Skeletal muscle tissue (tissue), 4 donors: ENCODE results near the gene GUCY2D. TPM values are rescaled to one million over a fixed set of nuclear protein-coding genes. Genes with fewer than 3 reads are reported as not detected.
"Not testable (repeated sequence)": the region's sequence is repeated elsewhere in the genome, so short reads cannot be mapped to it uniquely, and the experiment has no call there.

Experiments used
- H3K27ac ChIP-seq: one replicate; pipeline ENCODE4 v1.7.0; 2013; ENCODE audit warnings: mild to moderate bottlenecking, low read depth, low read length, inconsistent platforms
- H3K27me3 ChIP-seq, 3 donors: one replicate each; pipeline ENCODE4 v1.7.0; 2013; ENCODE audit warnings: low read length in 3 of 3; ENCODE audit not compliant: control insufficient read depth in 3 of 3, insufficient read depth in 3 of 3
- H3K36me3 ChIP-seq, 3 donors: one replicate each; pipeline ENCODE4 v1.7.0; 2013; ENCODE audit warnings: low read length in 3 of 3; ENCODE audit not compliant: control insufficient read depth in 3 of 3, insufficient read depth in 3 of 3
- H3K4me1 ChIP-seq, 3 donors: one replicate each; pipeline ENCODE4 v1.7.0; 2013; ENCODE audit warnings: low read length in 3 of 3, mild to moderate bottlenecking in 3 of 3; ENCODE audit not compliant: control insufficient read depth in 3 of 3, insufficient read depth in 3 of 3
- H3K4me3 ChIP-seq, 3 donors: one replicate each; pipeline ENCODE4 v1.7.0; 2013; ENCODE audit warnings: low read length in 3 of 3
- H3K9ac ChIP-seq, 3 donors: one replicate each; pipeline ENCODE4 v1.7.0; 2013; ENCODE audit warnings: low read length in 3 of 3, mild to moderate bottlenecking in 3 of 3, moderate library complexity in 2 of 3, low read depth in 1 of 3
- H3K9me3 ChIP-seq, 3 donors: one replicate each; pipeline ENCODE4 v1.7.0; 2013; ENCODE audit warnings: low read length in 3 of 3; ENCODE audit not compliant: control insufficient read depth in 3 of 3
- total RNA-seq: library from RNA; depleted of rRNA; stranded (reverse); fragments of >200 nt; gene quantifications from one replicate; pipeline ENCODE4 v1.2.3, GENCODE V29; 2014
- donor health status: Osteomylitis.

GUCY2D gene
- total RNA-seq, 1 donor from 2014 or later, result not detected

DNA sequence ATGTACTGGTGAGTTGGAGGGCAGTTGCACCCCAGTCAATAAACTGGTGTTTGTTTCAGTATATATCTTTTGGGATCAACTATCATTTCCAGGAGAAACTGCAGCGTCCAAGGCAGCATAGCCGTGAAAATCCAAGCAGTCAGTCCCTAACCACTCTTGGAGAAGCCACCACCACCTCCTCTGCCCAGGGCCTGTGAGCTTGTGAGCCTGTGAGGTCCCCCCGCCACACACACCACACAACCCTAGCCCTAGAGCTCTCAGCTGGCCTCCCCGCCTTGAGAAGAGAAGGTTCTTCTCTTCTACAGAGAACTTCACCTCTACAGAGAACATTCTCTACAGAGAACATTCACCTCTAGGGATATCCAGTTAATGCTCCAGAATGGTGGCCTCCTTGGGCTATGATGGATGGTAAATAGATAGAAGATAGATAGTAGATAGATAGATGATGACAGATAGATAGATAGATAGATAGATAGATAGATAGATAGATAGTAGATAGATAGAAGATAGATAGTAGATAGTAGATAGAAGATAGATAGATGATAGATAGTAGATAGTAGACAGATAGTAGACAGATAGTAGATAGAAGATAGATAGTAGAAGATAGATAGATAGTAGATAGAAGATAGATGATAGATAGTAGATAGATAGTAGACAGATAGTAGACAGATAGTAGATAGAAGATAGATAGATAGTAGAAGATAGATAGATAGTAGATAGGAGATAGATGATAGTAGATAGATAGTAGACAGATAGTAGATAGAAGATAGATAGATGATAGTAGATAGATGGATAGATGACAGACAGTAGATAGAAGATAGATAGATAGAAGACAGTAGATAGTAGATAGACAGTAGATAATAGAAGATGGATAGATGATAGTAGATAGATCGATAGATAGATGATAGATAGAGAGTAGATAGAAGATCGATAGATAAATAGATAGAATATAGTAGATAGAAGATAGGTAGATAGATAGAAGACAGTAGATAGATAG is 50.1 kb downstream of the GUCY2D start:
- Histone ChIP-seq H3K4me1 (peaks cover 0 to 3% (median 0%) of the 10 kb centered on the region in 3 donors), H3K27ac (no peak overlapping the region), H3K36me3 (no peaks in the 10 kb centered on the region), H3K9ac (no peak overlapping the region), H3K27me3 (peaks cover 8 to 10% (median 9%) of the 10 kb centered on the region in 3 donors), H3K4me3 (no peak overlapping the region), H3K9me3 (no peaks in the 10 kb centered on the region)

DNA sequence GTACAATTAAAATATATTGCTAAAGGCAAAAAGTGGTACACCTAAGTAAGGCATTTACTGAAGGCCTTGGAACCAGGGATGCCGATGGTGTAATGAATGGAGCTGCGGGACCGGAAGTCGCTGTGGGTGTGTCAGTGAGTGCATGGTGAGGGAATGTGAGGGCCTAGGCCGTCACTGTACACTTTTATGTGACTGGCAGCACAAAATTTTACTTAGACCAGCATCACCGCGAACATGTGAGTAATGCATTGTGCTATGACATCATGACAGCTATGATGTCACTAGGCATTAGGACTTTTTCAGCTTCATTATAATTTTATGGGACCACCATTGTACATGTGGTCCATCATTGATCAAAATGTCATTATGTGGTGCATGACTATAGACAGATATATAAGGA is 51.2 kb downstream of the GUCY2D start:
- no peak overlapping the region for H3K27ac ChIP-seq
- H3K9me3 ChIP-seq, result no peaks in the 10 kb centered on the region
- H3K9ac ChIP-seq, result no peak overlapping the region
- H3K4me3 ChIP-seq, result no peak overlapping the region
- peaks cover 0 to 7% (median 0%) of the 10 kb centered on the region in 3 donors for H3K4me1 ChIP-seq
- H3K36me3 ChIP-seq, result no peaks in the 10 kb centered on the region
- H3K27me3 ChIP-seq, result peaks cover 11 to 17% (median 11%) of the 10 kb centered on the region in 3 donors

DNA sequence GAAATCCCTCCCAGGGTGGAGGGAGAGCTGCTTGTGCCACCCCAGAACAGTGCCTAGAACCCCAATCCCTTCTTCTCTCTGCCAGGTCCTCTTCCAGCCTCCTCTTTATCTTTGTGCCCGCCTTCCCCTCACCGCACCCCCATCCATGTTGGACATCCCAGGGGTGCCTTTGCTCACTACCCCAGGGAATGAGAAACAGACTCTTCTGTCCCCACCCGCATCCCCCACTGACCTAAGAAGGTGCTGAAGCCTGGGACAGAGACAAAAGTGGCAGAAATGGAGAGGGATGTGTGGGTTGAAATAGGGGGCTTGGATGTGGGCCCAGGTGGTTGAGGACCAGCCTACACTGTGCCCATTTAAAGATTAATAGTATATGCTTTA is 53.4 kb downstream of the GUCY2D start:
- peaks cover 0 to 7% (median 0%) of the 10 kb centered on the region in 3 donors for H3K4me1 ChIP-seq
- H3K9ac ChIP-seq, result no peak overlapping the region
- H3K36me3 ChIP-seq, result no peaks in the 10 kb centered on the region
- no peak overlapping the region for H3K27ac ChIP-seq
- H3K9me3 ChIP-seq, result no peaks in the 10 kb centered on the region
- peaks cover 18 to 26% (median 26%) of the 10 kb centered on the region in 3 donors for H3K27me3 ChIP-seq
- H3K4me3 ChIP-seq, result no peak overlapping the region

GRCh38 chr17:8056232-8056975 is 54.0 kb downstream of the GUCY2D start:
- Histone ChIP-seq H3K27me3 (peaks cover 24 to 30% (median 28%) of the 10 kb centered on the region in 3 donors), H3K4me3 (no peak overlapping the region), H3K36me3 (no peaks in the 10 kb centered on the region), H3K9me3 (no peaks in the 10 kb centered on the region), H3K27ac (no peak overlapping the region), H3K4me1 (peaks cover 0 to 7% (median 0%) of the 10 kb centered on the region in 3 donors), H3K9ac (no peak overlapping the region)

- H3K36me3 ChIP-seq, result no peaks in the 10 kb centered on the region
- no peak overlapping the region for H3K9ac ChIP-seq
- no peak overlapping the region for H3K4me3 ChIP-seq
- H3K4me1 ChIP-seq, result peaks cover 0 to 7% (median 0%) of the 10 kb centered on the region in 3 donors
- H3K27me3 ChIP-seq, result peaks cover 30 to 37% (median 32%) of the 10 kb centered on the region in 3 donors
- H3K9me3 ChIP-seq, result no peaks in the 10 kb centered on the region
- no peak overlapping the region for H3K27ac ChIP-seq
Measured at GRCh38 chr17:8056976-8057625, 54.7 kb downstream of the GUCY2D start.

GRCh38 chr17:8057691-8058114 is 55.3 kb downstream of the GUCY2D start:
- Histone ChIP-seq H3K9me3 (no peaks in the 10 kb centered on the region), H3K4me1 (peaks cover 5 to 12% (median 5%) of the 10 kb centered on the region in 3 donors), H3K27me3 (peaks cover 35 to 43% (median 36%) of the 10 kb centered on the region in 3 donors), H3K9ac (no peak overlapping the region), H3K4me3 (no peak overlapping the region), H3K27ac (no peak overlapping the region), H3K36me3 (no peaks in the 10 kb centered on the region)

- no peak overlapping the region for H3K27ac ChIP-seq
- no peak overlapping the region for H3K4me3 ChIP-seq
- H3K9ac ChIP-seq, result no peak overlapping the region
- H3K4me1 ChIP-seq, result peaks cover 7 to 16% (median 8%) of the 10 kb centered on the region in 3 donors
- peaks cover 46 to 53% (median 47%) of the 10 kb centered on the region in 3 donors for H3K27me3 ChIP-seq
- H3K36me3 ChIP-seq, result no peaks in the 10 kb centered on the region
- H3K9me3 ChIP-seq, result no peaks in the 10 kb centered on the region
Measured at GRCh38 chr17:8059131-8059530, 56.7 kb downstream of the GUCY2D start.

GRCh38 chr17:8060274-8060673 is 57.9 kb downstream of the GUCY2D start:
- Histone ChIP-seq H3K36me3 (no peaks in the 10 kb centered on the region), H3K9ac (no peak overlapping the region), H3K27me3 (peaks cover 53 to 58% (median 56%) of the 10 kb centered on the region in 3 donors), H3K9me3 (no peaks in the 10 kb centered on the region), H3K4me3 (no peak overlapping the region), H3K27ac (no peak overlapping the region), H3K4me1 (peaks cover 7 to 16% (median 8%) of the 10 kb centered on the region in 3 donors)

- H3K27me3 ChIP-seq, result peaks cover 51 to 52% (median 52%) of the 10 kb centered on the region in 3 donors
Measured at GRCh38 chr17:8061851-8062250, 59.4 kb downstream of the GUCY2D start.

More at GRCh38 chr17:8061851-8062250, 59.4 kb downstream of the GUCY2D start:
- H3K27ac ChIP-seq, H3K36me3 ChIP-seq, H3K9me3 ChIP-seq, H3K9ac ChIP-seq, H3K4me3 ChIP-seq: not testable (repeated sequence)
- peaks cover 7 to 16% (median 8%) of the 10 kb centered on the region in 3 donors for H3K4me1 ChIP-seq
